HG03135 (cell line): ENCODE measurements around the gene PERM1.
A peak's percentile ranks its signal among the peaks of the same experiment; 100 is the strongest.
"Not testable (repeated sequence)": the region's sequence is repeated elsewhere in the genome, so short reads cannot be mapped to it uniquely, and the experiment has no call there.

Experiments
- ATAC-seq: cut with Tn5 transposase; IDR thresholded peaks from one replicate; pipeline ENCODE4 v1.9.1; 2021; ENCODE audit warnings: mild to moderate bottlenecking, moderate library complexity; ENCODE audit not compliant: unreplicated experiment

Gene PERM1

DNA sequence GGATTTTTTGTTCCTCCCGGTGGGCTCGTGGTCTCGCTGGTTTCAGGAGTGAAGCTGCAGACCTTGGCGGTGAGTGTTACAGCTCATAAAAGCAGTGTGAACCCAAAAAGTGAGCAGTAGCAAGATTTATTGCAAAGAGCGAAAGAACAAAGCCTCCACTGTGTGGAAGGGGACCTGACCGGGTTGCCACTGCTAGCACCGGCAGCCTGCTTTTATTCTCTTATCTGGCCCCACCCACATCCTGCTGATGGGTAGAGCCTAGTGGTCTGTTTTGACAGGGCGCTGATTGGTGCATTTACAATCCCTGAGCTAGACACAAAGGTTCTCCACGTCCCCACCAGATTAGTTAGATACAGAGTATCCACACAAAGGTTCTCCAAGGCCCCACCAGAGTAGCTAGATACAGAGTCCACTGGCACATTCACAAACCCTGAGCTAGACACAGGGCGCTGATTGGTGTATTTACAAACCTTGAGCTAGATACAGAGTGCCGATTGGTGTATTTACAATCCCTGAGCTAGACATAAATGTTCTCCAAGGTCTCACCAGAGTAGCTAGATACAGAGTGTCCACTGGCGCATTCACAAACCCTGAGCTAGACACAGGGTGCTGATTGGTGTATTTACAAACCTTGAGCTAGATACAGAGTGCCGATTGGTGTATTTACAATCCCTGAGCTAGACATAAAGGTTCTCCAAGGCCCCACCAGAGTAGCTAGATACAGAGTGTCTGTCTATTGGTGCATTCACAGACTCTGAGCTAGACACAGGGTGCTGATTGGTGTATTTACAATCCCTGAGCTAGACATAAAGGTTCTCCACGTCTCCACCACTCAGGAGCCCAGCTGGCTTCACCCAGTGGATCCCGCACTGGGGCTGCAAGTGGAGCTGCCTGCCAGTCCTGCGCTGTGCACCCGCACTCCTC is 35.8 kb upstream of the PERM1 start:
- not testable (repeated sequence) for ATAC-seq

- no peak for ATAC-seq
These were observed 33.1 kb upstream of the PERM1 start for GRCh38 chr1:1014799-1015681.

- ATAC-seq = no peak
These were observed 32.2 kb upstream of the PERM1 start for GRCh38 chr1:1013922-1014648.

- ATAC-seq = peak; percentile 79
These were observed 31.4 kb upstream of the PERM1 start, which contains the start of gene ISG15 for GRCh38 chr1:1013105-1013921. Gene ISG15 (plus strand): TSS chr1:1013497. CDS start chr1:1013574, 77 bp downstream.

DNA sequence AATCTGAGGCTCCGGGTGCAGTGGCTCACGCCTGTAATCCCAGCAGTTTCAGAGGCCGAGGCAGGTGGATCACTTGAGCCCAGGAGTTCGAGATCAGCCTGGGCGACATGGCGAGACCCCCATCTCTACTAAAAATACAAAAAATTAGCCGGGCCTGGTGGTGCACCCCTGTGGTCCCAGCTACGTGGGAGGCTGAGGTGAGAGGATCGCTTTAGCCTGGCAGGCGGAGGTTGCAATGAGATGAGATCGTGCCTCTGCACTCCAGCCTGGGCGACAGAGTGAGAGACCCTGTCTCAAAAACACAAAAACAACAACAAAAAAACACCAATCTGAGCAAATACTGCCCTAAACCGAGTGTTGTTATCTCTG is 30.8 kb upstream of the PERM1 start:
- ATAC-seq = peak; percentile 4

DNA sequence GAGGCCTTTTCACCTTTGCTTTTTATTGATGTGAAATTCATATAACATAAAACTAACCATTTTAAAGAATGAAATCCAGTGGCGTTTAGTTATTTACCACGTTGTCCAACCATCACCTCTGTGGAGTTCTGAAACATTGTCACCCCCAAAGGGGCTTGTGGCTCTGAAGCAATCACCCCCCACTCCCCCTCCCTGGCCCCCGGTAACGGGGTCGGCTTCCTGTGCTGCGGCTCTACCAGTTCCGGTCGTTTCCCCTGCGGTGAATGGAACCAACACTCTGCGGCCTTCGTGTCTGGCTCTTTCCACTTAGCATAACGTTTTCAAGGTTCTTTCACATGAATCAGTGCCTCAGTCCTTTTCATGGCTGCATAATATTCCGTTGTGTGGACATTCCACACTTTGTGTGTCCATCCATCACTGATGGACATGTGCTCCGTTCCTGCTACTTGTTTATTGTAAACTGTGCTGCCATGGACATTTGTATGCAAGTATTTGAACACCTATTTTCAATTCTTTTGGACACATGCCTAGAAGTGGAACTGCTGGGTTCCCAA is 29.6 kb upstream of the PERM1 start:
- no peak for ATAC-seq

- ATAC-seq = not testable (repeated sequence)
These were observed 28.2 kb upstream of the PERM1 start for GRCh38 chr1:1010131-1010530.

GRCh38 chr1:1006305-1007159 is 24.6 kb upstream of the PERM1 start:
- no peak for ATAC-seq

DNA sequence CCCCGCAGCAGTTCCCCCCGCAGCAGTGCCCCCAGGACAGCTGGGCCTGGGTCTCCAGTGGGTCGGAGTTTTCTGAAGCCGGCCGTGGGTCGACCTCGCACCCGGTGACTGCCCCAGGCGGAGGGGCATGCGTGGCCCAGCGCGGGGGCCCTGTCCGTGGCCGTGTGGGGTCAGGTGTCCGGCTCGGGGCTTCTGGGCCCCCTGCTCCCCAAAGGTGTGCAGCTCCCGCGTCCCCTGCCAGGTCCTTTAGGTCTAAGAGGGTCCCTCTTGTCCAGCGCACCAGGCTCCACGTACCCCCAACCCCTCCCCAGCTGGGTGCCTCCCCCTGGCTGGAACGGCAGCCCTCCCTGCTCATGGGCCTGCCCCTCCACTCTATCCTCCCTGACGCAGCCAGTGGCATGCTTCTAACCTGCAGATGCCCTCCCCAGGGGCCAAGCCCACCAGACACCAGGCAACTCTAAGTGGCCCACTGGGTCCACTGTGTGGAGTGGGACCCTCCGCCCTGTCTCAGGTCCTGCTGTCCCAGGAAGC is 23.9 kb upstream of the PERM1 start:
- ATAC-seq = no peak

DNA sequence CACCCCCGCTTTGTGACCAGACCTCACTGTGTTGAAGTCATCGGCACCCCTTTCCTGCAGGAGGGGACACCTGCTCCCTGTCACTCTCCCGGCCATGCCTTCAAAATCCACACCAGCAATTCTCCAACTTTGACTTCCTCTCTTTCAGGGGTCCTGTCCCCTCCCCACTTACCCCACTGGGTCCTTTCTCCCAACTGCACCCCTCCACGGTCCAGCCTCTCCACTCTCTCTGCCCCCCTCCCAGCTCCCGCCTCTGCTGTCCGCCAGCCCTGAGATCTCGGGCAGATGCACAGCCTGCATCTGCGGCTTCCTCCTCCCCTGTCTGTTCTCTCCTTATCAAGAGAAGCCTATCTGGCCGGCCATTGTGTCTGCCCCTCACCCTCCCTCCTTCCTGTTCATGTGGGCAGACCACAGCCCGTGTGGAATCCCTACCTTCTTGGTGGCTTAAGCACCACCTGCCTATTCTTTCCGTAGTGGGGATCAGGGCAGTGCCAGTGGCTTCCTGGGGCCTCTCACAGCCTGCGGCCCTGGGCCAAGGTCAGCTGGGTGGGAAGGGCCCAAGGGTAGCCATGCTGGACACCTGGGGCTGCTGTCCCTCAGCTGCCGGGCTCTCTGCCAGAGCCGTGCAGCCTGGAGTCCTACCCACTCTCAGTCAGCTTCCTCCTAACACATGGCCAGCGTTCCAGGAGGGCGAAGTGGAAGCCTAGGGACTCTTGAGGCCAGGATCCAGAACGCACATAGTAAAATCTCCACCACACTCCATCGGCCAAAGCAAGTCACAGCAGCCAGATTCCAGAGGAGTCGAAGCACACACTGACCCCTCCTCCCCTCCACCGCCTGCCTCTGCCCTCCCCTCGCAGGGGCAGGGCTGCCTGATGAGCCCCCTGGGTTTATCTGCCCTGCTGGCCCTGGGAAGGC is 23.1 kb upstream of the PERM1 start:
- ATAC-seq = no peak

DNA sequence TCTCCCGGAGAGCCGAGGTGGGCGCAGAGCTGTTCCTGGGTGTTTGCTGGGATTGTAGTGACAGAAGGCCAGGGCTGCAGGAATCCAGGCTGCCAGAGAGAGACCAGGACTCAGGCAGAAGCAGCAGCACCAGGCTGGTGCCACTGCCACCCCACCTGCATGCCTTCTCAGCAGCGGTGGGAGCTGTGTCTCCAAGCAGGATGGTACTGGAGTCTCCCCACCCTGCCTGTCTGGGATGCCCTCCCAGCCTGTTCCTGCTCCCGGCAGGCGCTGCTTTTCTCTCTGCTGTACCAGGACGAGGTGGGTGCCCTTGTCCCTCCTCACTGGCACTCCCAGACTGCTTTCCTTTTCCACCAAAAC is 22.5 kb upstream of the PERM1 start:
- no peak for ATAC-seq

DNA sequence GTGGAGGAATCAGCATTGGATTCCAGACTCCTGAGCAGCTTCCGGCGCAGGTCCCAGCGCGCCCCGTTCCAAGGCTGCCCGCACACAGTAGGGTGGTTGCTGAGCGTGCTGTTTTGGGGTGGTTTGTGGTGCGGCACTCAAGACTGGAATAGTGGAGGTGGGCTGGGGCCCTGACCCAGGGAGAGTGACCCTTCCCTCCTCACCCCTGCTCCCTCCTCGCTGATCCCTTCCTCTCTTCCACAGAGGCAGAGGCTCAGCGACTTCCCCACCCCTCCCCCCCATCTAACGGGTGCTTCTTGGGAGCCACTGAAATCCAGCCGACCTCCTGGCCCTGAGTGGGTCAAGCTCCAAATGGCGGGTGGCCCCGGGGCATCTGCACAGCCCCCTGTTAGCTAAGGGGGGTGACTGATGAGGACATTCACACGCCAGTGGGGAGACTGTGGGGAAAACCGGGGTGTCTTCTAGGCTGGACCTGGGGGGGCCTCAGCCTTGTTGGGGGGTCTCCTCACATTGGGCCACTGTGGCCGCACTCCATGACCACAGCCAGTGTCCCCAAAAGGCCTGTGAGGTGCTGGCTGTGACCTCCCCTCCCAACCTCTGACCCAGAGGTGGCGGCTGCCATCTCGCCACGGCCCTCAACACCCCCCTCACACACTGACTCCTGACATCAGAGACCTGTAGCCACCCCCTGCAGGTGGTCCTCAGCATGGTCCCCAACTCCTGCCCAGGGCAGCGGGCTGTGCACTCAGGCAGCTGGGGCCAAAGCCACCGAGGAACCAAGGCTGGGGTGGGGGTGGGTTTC is 21.9 kb upstream of the PERM1 start:
- no peak for ATAC-seq

GRCh38 chr1:1001057-1001783 is 19.3 kb upstream of the PERM1 start:
- ATAC-seq = no peak

DNA sequence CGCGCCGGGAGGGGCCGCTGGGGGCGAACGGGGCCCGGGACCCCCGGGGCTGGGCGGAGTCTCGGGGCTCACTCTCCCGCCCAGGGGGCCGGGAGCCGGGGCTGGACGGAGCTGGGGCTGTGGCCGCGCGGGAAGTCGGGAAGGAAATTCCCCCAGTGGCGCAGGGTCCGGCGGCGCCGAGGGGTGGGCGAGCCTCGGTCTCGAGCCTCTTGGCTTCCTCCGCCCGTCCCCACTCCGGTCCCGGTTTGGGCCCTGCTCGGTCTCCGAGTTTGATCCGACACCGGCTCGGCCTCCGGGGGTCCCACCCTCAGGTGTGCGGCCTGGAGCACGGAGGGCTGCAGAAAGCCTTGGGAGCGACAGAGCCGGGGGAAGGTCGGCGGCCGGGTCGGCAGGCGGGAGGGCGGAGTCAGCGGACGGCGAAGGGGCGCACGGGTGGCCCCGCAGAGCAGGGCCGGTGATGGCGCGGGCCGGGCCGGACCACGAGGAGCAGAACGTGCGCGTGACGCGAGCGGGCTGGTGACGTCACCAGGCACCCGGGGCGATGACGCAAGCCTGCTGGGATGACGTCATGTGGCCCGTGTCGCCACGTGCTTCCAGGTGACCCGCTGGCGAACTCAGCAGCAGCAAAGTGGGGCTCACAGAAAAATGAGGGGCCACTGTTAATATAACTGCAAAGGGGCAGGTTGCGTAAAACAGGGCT is 18.6 kb upstream of the PERM1 start:
- no peak for ATAC-seq

DNA sequence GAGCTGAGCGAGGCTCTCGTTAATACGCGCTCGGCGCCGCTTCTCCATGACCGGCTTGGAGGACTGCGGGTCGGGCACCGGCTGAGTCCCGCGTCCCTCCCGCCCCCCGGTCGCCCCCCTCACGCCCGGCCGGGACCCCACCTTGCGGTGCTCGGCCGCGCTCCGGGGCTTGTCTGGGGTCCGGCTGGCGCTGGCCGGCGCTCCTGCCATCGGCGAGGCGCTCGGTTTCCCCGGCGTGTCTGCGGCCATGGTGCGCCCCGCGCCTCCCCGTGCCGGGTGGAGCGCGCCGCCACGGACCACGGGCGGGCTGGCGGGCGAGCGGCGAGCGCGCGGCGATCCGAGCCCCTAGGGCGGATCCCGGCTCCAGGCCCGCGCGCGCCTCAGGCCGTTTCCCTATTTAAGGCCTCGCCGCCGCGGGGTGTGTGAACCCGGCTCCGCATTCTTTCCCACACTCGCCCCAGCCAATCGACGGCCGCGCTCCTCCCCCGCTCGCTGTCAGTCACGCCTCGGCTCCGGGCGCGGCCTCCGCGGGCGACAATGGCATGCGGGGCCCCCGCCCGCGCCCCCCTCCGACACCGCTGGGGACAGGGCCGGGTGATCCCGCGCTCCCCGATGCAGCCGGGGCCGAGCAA is 17.9 kb upstream of the PERM1 start, which contains the start of gene HES4:
Gene HES4, minus strand, starts transcription at position 373 of the 632 bp plus-strand sequence. Its CDS starts 124 bp downstream, at position 249.
- ATAC-seq = no peak
